Common myeloid progenitor, CD34-positive (primary cell): ENCODE data around the gene PSMB11.
"Not testable (repeated sequence)": the region's sequence is repeated elsewhere in the genome, so short reads cannot be mapped to it uniquely, and the experiment has no call there.

Source experiments
- CTCF ChIA-PET: fragments of 350-600 bp; sonication (Branson Sonifier 250); formaldehyde crosslinking; loops from one replicate; lab custom pipeline; 2021; ENCODE audit warnings: antibody characterized with exemption; lab: Charles Lee
- POLR2A ChIA-PET: fragments of 350-600 bp; sonication (Branson Sonifier 250); formaldehyde crosslinking; loops from one replicate; lab custom pipeline; 2021; ENCODE audit warnings: antibody characterized with exemption; lab: Charles Lee
- DNase-seq, 3 donors: peaks; one replicate each; pipeline versions ENCODE4 v3.0.0 to v3.0.0-alpha.2; 2013
- H3K27ac ChIP-seq, 2 experiments: 1 replicate in 1 of 2; 2 replicates in 1 of 2; pipeline ENCODE4 v1.7.0; 2013; ENCODE audit warnings: inconsistent platforms in 2 of 2, low read length in 2 of 2, mild to moderate bottlenecking in 2 of 2, low read depth in 1 of 2, moderate library complexity in 1 of 2; ENCODE audit not compliant: severe bottlenecking in 2 of 2, insufficient read depth in 1 of 2, poor library complexity in 1 of 2
- H3K27me3 ChIP-seq, 5 experiments: replicated peaks in 2 of 5; 1 replicate in 3 of 5; 2 replicates in 2 of 5; pipeline versions ENCODE4 v1.6.1 to v1.7.0; 2013; ENCODE audit warnings: low read length in 4 of 5, mild to moderate bottlenecking in 2 of 5, moderate library complexity in 2 of 5, inconsistent platforms in 1 of 5; ENCODE audit not compliant: insufficient read depth in 5 of 5, control insufficient read depth in 4 of 5
- H3K36me3 ChIP-seq, 4 experiments: 1 replicate in 2 of 4; 2 replicates in 2 of 4; pipeline versions ENCODE4 v1.6.1 to v1.7.0; 2013; ENCODE audit warnings: low read length in 3 of 4, control low read depth in 1 of 4, mild to moderate bottlenecking in 1 of 4; ENCODE audit not compliant: control insufficient read depth in 4 of 4, insufficient read depth in 4 of 4
- H3K4me1 ChIP-seq, 4 experiments: 1 replicate in 3 of 4; 2 replicates in 1 of 4; pipeline versions ENCODE4 v1.6.1 to v1.7.1; 2013; ENCODE audit warnings: low read length in 3 of 4, mild to moderate bottlenecking in 3 of 4, control low read depth in 1 of 4, inconsistent platforms in 1 of 4, moderate library complexity in 1 of 4; ENCODE audit not compliant: control insufficient read depth in 4 of 4, insufficient read depth in 4 of 4; ENCODE audit errors: control extremely low read depth in 1 of 4
- H3K4me3 ChIP-seq, 7 experiments: 1 replicate in 4 of 7; 2 replicates in 3 of 7; pipeline versions ENCODE4 v1.5.1 to v1.7.0; 2013; ENCODE audit warnings: mild to moderate bottlenecking in 7 of 7, low read length in 6 of 7, moderate library complexity in 6 of 7, inconsistent platforms in 2 of 7, low read depth in 2 of 7, control low read depth in 1 of 7; ENCODE audit not compliant: insufficient read depth in 4 of 7, control insufficient read depth in 1 of 7; ENCODE audit errors: extremely low read depth in 1 of 7
- H3K9me3 ChIP-seq, 5 experiments: 1 replicate in 4 of 5; 2 replicates in 1 of 5; pipeline versions ENCODE4 v1.6.1 to v1.7.1; 2013; ENCODE audit warnings: low read length in 4 of 5, mild to moderate bottlenecking in 2 of 5, inconsistent platforms in 1 of 5, low read depth in 1 of 5, moderate library complexity in 1 of 5; ENCODE audit not compliant: control insufficient read depth in 4 of 5, insufficient read depth in 2 of 5; ENCODE audit errors: control extremely low read depth in 1 of 5
- WGBS: methylation state at CpG from one replicate; pipeline ENCODE4 v1.1.5; 2013; ENCODE audit not compliant: insufficient coverage; 5-methylcytosine and 5-hydroxymethylcytosine counted together

The PSMB11 gene

GRCh38 chr14:22997676-22998323 lies 44.2 kb upstream of the PSMB11 start:
- Histone ChIP-seq H3K27ac (no peak overlapping the region), H3K4me1 (peaks cover 0 to 4% (median under 1%) of the 10 kb centered on the region in 4 experiments), H3K4me3 (no peak overlapping the region), H3K36me3 (peaks cover 0 to 10% (median 5%) of the 10 kb centered on the region in 4 experiments), H3K9me3 (no peaks in the 10 kb centered on the region), H3K27me3 (no peaks in the 10 kb centered on the region)
- POLR2A ChIA-PET, result interaction anchor here (1.1 kb wide), 1 partner anchor 38 kb away, joined by 3 read pairs; no protein-coding TSS in a partner anchor
- 69% methylated on average over 2 of the region's 9 CpGs for WGBS
- CTCF ChIA-PET, result interaction anchor here (1.1 to 34.1 kb wide), 4 partner anchors 9 to 55 kb away, joined by 3 to 933 read pairs (median 61); partner anchors contain the start of genes AJUBA, CDH24 and PSMB11
- DNase-seq, result no peak

- H3K27ac ChIP-seq, result no peak overlapping the region
These were observed 43.5 kb upstream of the PSMB11 start for GRCh38 chr14:22998329-22999012.

GRCh38 chr14:23000860-23001259 lies 41.2 kb upstream of the PSMB11 start:
- Histone ChIP-seq H3K27ac (no peak overlapping the region), H3K4me3 (no peak overlapping the region), H3K36me3 (peaks cover 0 to 6% (median 2%) of the 10 kb centered on the region in 4 experiments), H3K27me3 (no peaks in the 10 kb centered on the region), H3K9me3 (no peaks in the 10 kb centered on the region), H3K4me1 (peaks cover 0 to 7% (median 4%) of the 10 kb centered on the region in 4 experiments)
- no peak for DNase-seq
- ChIA-PET POLR2A (no interaction called here), CTCF (interaction anchor here (0.6 to 34.1 kb wide), 9 partner anchors 9 to 267 kb away, joined by 3 to 933 read pairs (median 3); partner anchors contain the start of genes AJUBA, CDH24 and PSMB11)
- no CpG with 5 or more reads among the region's 2 CpGs for WGBS

More at GRCh38 chr14:22998329-22999012, 43.5 kb upstream of the PSMB11 start:
- no peak for DNase-seq
- Histone ChIP-seq H3K27me3 (no peaks in the 10 kb centered on the region), H3K36me3 (peaks cover 0 to 10% (median 3%) of the 10 kb centered on the region in 4 experiments), H3K4me1 (peaks cover 0 to 4% (median under 1%) of the 10 kb centered on the region in 4 experiments), H3K9me3 (no peaks in the 10 kb centered on the region), H3K4me3 (no peak overlapping the region)
- CTCF ChIA-PET, result interaction anchor here (1.1 to 34.1 kb wide), 4 partner anchors 8 to 54 kb away, joined by 3 to 933 read pairs (median 61); partner anchors contain the start of genes AJUBA, CDH24 and PSMB11
- WGBS, result 98% methylated on average over 14 of the region's 16 CpGs
- POLR2A ChIA-PET, result interaction anchor here (1.1 kb wide), 1 partner anchor 37 kb away, joined by 3 read pairs; no protein-coding TSS in a partner anchor

GRCh38 chr14:23002592-23002991 lies 39.4 kb upstream of the PSMB11 start:
- POLR2A ChIA-PET, result no interaction called here
- WGBS, result 89% methylated on average over 1 of the region's 3 CpGs

GRCh38 chr14:23004274-23004673 lies 37.7 kb upstream of the PSMB11 start:
- H3K4me3 ChIP-seq, H3K27ac ChIP-seq, H3K9me3 ChIP-seq, DNase-seq, H3K27me3 ChIP-seq, POLR2A ChIA-PET, H3K36me3 ChIP-seq: not testable (repeated sequence)
- peaks cover 8 to 30% (median 24%) of the 10 kb centered on the region in 4 experiments for H3K4me1 ChIP-seq
- 100% methylated on average over 3 of the region's 4 CpGs for WGBS
- CTCF ChIA-PET, result interaction anchor here (0.6 to 34.1 kb wide), 2 partner anchors 9 to 48 kb away, joined by 3 to 933 read pairs; partner anchors contain the start of genes CDH24 and PSMB11

More at GRCh38 chr14:23002592-23002991, 39.4 kb upstream of the PSMB11 start:
- H3K27ac ChIP-seq, result no peak overlapping the region
- H3K27me3 ChIP-seq, result no peaks in the 10 kb centered on the region
- CTCF ChIA-PET, result interaction anchor here (1.6 to 34.1 kb wide), 3 partner anchors 9 to 50 kb away, joined by 4 to 933 read pairs (median 7); partner anchors contain the start of genes CDH24 and PSMB11
- H3K4me3 ChIP-seq, result no peak overlapping the region
- H3K4me1 ChIP-seq, result peaks cover 8 to 17% (median 14%) of the 10 kb centered on the region in 4 experiments
- H3K9me3 ChIP-seq, result no peaks in the 10 kb centered on the region
- DNase-seq, result no peak
- H3K36me3 ChIP-seq, result peaks cover 0 to 6% (median 0%) of the 10 kb centered on the region in 4 experiments

- Histone ChIP-seq H3K27me3 (no peaks in the 10 kb centered on the region), H3K4me3 (peak overlapping the region in 5 of 7 experiments; percentile 77 to 92 (median 89)), H3K36me3 (no peaks in the 10 kb centered on the region), H3K27ac (peak overlapping the region; percentile 89 to 95), H3K4me1 (peaks cover 8 to 34% (median 28%) of the 10 kb centered on the region in 4 experiments), H3K9me3 (no peaks in the 10 kb centered on the region)
- ChIA-PET POLR2A (no interaction called here), CTCF (interaction anchor here (0.6 to 34.1 kb wide), 16 partner anchors 10 to 183 kb away, joined by 3 to 933 read pairs (median 8); partner anchors contain the start of genes AJUBA, CDH24 and PSMB11)
- WGBS, result 56% methylated on average over 2 of the region's 3 CpGs
- DNase-seq, result peak in 2 of 3 donors; percentile 17 to 35
These were observed 36.4 kb upstream of the PSMB11 start for GRCh38 chr14:23005451-23006187.
